ENCODE measurements around the gene CXCL16. TPM values are rescaled to one million over a fixed set of nuclear protein-coding genes. Genes with fewer than 3 reads are reported as not detected.

Gene CXCL16
- total RNA-seq, 4 donors from 2014 or later, result 1.2 to 2.1 (median 1.4) TPM

DNA sequence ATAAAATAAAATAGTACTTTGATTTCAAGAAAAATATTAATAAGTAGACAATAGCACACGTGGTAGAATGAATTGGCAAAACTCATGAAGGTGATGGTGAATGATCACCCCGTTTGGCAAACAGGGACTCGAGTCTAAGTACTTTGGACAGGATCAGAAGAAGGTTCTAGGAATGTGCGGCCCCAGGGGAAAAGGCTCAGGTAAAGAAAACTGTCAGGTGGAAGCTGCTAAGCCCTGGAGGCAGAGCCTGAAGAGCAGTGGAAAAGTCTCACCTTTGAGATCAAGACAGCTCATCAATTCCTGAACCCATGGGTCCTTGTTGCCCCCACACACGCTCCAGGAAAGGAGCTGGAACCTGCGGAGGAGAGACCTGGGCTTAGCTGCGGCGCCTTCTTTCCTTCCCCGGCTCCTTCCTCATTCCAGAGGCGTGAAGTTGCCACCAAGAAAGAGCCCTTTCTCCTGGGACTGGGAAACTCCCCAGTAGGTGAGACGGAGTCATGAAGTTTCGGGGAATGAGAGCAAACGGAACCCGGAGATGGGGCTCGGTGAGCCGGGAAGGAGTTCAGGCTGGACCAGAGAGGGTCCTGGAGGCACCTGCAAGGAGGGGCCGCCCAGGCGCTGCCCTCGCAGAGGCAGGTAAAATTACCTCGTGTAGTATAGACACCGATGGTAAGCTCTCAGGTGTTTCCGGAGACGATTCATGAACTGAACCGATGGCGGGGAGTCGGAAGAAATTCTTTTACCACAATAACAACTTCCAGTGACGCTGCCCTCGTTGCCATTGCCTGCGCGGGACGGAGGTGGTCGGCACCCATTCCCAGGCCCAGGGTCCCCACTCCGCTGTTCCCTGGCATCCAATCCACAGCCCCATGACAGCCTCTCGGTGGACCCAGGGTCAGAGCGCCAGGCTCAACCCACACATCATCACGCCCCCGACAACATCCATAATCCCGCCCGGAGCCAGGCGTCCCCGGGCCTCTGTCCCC is 1.3 kb downstream of the CXCL16 start:
- in situ Hi-C loops (cut with MboI; ENCODE audit: low sequenced_read_pairs in 4 of 4), result loop anchor here in 1 of 4 donors (10.0 kb wide), 1 partner anchor 46 kb away; the partner anchor contains the start of genes GLTPD2 and VMO1
- Histone ChIP-seq H3K36me3 (peaks cover 0 to 1% of the 10 kb centered on the region in 2 donors), H3K4me3 (peak overlapping the region; percentile 71 to 85 (median 80)), H3K27me3 (peaks cover 12 to 34% (median 26%) of the 10 kb centered on the region in 3 donors), H3K4me1 (peaks cover 4 to 15% of the 10 kb centered on the region in 2 donors), H3K9me3 (no peaks in the 10 kb centered on the region), H3K27ac (no peak overlapping the region)
- ATAC-seq (no peak), DNase-seq (no peak)
- intact Hi-C loops (cut with DNase I; ENCODE audit: low total_unique reads), result no loop called here
- TF ChIP-seq, protein P1, sequence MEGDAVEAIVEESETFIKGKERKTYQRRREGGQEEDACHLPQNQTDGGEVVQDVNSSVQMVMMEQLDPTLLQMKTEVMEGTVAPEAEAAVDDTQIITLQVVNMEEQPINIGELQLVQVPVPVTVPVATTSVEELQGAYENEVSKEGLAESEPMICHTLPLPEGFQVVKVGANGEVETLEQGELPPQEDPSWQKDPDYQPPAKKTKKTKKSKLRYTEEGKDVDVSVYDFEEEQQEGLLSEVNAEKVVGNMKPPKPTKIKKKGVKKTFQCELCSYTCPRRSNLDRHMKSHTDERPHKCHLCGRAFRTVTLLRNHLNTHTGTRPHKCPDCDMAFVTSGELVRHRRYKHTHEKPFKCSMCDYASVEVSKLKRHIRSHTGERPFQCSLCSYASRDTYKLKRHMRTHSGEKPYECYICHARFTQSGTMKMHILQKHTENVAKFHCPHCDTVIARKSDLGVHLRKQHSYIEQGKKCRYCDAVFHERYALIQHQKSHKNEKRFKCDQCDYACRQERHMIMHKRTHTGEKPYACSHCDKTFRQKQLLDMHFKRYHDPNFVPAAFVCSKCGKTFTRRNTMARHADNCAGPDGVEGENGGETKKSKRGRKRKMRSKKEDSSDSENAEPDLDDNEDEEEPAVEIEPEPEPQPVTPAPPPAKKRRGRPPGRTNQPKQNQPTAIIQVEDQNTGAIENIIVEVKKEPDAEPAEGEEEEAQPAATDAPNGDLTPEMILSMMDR (IDR thresholded peaks at IDR 0.05 in 4 of 5, conservative IDR thresholded peaks at IDR 0.05 in 1 of 5), result no peak
- TF ChIP-seq POLR2A (IDR thresholded peaks at IDR 0.05), result no peak

DNA sequence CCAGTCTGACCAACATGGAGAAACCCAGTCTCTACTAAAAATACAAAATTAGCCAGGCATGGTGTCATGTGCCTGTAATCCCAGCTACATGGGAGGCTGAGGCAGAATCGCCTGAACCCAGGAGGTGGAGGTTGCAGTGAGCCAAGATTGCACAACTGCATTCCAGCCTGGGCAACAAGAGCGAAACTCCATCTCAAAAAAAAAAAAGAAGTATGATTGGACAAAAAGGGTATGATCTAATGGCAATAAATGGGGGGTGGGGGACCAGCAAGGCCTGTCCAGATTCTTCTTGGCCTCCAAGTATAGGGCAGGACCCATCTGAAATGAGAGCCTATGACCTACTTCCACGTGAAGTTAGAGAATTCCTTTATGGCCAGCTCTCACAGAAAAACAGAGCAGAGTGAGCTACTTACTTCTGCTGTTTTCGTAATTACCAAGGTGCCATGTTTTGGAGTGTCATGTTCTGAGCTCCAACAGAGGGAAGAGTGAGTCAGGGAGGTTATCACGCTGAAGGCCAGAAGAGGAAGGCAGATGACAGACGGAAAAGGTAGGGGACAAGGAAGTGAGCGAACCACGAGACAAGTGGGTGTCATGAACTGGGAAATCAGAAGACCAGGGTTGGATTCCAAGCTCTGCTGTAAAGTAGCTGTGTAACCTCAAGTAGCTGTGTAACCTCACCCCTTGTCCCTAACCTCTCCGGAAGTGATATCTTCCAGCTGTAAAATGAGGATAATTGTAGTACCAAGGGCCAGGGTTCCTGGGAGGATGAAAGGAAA is 3.7 kb downstream of the CXCL16 start:
- Histone ChIP-seq H3K27ac (no peak overlapping the region), H3K36me3 (peaks cover 0 to 9% of the 10 kb centered on the region in 2 donors), H3K4me1 (peaks cover 4 to 21% of the 10 kb centered on the region in 2 donors), H3K9me3 (no peaks in the 10 kb centered on the region), H3K27me3 (peaks cover 12 to 32% (median 26%) of the 10 kb centered on the region in 3 donors), H3K4me3 (no peak overlapping the region)
- in situ Hi-C loops (cut with MboI; ENCODE audit: low sequenced_read_pairs in 4 of 4) (loop anchor here in 1 of 4 donors (10.0 kb wide), 1 partner anchor 49 kb away; the partner anchor contains the start of genes GLTPD2 and VMO1), intact Hi-C loops (cut with DNase I; ENCODE audit: low total_unique reads) (no loop called here)
- ATAC-seq (no peak), DNase-seq (peak in 1 of 2 donors; percentile 37)
- no peak for TF ChIP-seq POLR2A (IDR thresholded peaks at IDR 0.05)
- TF ChIP-seq, protein P1 (IDR thresholded peaks at IDR 0.05 in 4 of 5, conservative IDR thresholded peaks at IDR 0.05 in 1 of 5), result no peak

DNA sequence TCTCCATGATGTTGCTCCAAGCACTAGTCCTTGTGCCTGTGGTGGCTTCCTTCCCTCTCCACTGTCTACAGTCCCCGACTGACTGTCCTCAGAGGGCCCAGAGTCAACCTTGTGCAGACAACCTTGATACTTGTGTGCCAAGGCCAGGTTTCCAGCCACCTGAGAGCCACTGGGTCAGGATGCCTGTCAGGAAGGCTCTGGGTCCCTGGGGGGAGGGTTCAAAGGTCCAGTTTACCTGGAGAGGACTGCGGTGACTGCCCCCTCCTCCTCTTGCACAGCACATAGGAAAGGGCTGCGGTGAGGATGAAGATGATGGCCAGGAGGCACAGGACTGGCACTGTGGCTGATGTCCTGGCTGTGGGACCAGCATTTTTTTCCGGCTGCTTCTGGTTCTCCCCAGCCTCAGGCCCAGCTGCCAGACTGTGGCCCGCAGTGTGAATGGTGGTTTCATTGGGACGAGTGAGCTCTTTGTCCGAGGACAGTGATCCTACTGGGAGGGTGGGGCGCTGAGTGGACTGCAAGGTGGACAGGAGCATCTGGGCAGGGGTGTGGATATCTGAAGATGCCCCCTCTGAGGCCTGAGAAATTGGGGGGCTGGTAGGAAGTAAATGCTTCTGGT is 4.8 kb downstream of the CXCL16 start:
- Histone ChIP-seq H3K27ac (no peak overlapping the region), H3K4me1 (peaks cover 4 to 25% of the 10 kb centered on the region in 2 donors), H3K36me3 (peaks cover 0 to 9% of the 10 kb centered on the region in 2 donors), H3K4me3 (no peak overlapping the region), H3K27me3 (peaks cover 12 to 24% (median 17%) of the 10 kb centered on the region in 3 donors), H3K9me3 (no peaks in the 10 kb centered on the region)
- intact Hi-C loops (cut with DNase I; ENCODE audit: low total_unique reads), result no loop called here
- DNase-seq (no peak), ATAC-seq (no peak)
- in situ Hi-C loops (cut with MboI; ENCODE audit: low sequenced_read_pairs in 4 of 4), result loop anchor here in 1 of 4 donors (10.0 kb wide), 1 partner anchor 50 kb away; the partner anchor contains the start of genes GLTPD2 and VMO1
- TF ChIP-seq, protein P1 (IDR thresholded peaks at IDR 0.05 in 4 of 5, conservative IDR thresholded peaks at IDR 0.05 in 1 of 5), result no peak

DNA sequence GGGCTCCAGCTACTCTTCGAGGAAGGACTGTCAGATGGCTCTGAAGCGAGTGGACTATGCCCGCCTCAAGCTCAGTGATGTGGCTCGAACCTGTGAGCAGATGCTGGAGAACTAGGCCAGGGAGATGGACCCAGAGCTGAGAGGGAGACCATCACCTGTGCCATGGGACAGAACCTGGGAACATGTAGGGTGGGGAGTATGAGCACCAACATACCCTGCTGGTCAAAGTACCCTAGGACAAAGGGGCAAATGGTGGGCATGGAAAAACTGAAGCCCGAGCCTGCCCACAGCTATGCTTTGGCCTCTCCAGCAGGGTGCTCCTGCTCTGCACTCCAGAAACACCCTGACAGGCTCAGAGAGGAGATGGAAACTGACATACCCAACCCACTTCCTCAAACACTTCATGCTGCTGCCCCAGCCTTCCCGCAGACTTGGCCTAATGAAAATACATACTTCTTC is 6.6 kb downstream of the CXCL16 start:
- no peak for DNase-seq
- intact Hi-C loops (cut with DNase I; ENCODE audit: low total_unique reads), result no loop called here
- no peak for ATAC-seq
- Histone ChIP-seq H3K27me3 (peaks cover under 1 to 5% (median 2%) of the 10 kb centered on the region in 3 donors), H3K9me3 (no peaks in the 10 kb centered on the region), H3K4me3 (no peak overlapping the region), H3K36me3 (peaks cover 0 to 9% of the 10 kb centered on the region in 2 donors), H3K4me1 (peaks cover 0 to 12% of the 10 kb centered on the region in 2 donors), H3K27ac (no peak overlapping the region)
- in situ Hi-C loops (cut with MboI; ENCODE audit: low sequenced_read_pairs in 4 of 4), result loop anchor here in 1 of 4 donors (10.0 kb wide), 1 partner anchor 52 kb away; the partner anchor contains the start of genes GLTPD2 and VMO1
- TF ChIP-seq, protein P1 (IDR thresholded peaks at IDR 0.05 in 4 of 5, conservative IDR thresholded peaks at IDR 0.05 in 1 of 5), result no peak
- TF ChIP-seq POLR2A (IDR thresholded peaks at IDR 0.05), result no peak

Data from gastrocnemius medialis (tissue), 4 donors.